GM23248 (cell line): ENCODE measurements around the gene TFPI.

Source experiments
- EZH2 ChIP-seq: fragments of 200-600 bp; sonication (generic); IDR thresholded peaks from 2 replicates; pipeline ENCODE4 v1.6.1; 2018; ENCODE audit warnings: antibody characterized with exemption, mild to moderate bottlenecking; ENCODE audit not compliant: insufficient read depth, poor library complexity, severe bottlenecking
- EZH2phosphoT487 ChIP-seq: fragments of 200-600 bp; sonication (generic); IDR thresholded peaks from 2 replicates; pipeline ENCODE4 v1.6.1; 2018; ENCODE audit warnings: antibody characterized with exemption, moderate library complexity, mild to moderate bottlenecking, low read depth; ENCODE audit not compliant: insufficient read depth

DNA sequence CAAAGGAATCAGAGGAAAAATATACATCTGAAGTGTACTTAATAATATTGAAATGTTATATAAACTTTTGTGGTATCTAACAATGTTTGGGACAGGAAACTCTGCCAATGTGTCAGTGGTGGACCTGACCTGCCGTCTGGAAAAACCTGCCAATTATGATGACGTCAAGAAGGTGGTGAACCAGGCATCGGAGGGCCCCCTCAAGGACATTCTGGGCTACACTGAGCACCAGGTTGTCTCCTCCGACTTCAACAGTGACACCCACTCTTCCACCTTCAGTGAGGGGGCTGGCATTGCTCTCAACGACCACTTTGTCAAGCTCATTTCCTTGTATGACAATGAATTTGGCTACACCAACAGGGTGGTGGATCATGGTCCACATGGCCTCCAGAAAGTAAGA lies 138.8 kb downstream of the TFPI start:
- TF ChIP-seq EZH2 (no peak), EZH2phosphoT487 (no peak)
